IPS-18a (cell line): Measurements from ENCODE around the gene TTC19.
"Not testable (repeated sequence)": the region's sequence is repeated elsewhere in the genome, so short reads cannot be mapped to it uniquely, and the experiment has no call there.

Experiments
- H3K27ac ChIP-seq: one replicate; pipeline ENCODE4 v1.5.1; 2013; ENCODE audit warnings: low read length
- H3K27me3 ChIP-seq: one replicate; pipeline ENCODE4 v1.6.1; 2013; ENCODE audit warnings: mild to moderate bottlenecking, low read length; ENCODE audit not compliant: control insufficient read depth, insufficient read depth
- H3K36me3 ChIP-seq: one replicate; pipeline ENCODE4 v1.6.1; 2013; ENCODE audit warnings: low read depth, low read length; ENCODE audit not compliant: control insufficient read depth
- H3K4me1 ChIP-seq: one replicate; pipeline ENCODE4 v1.6.1; 2013; ENCODE audit warnings: low read depth, low read length; ENCODE audit not compliant: control insufficient read depth
- H3K4me3 ChIP-seq: one replicate; pipeline ENCODE4 v1.5.1; 2013; ENCODE audit warnings: low read length
- H3K9ac ChIP-seq: one replicate; pipeline ENCODE4 v1.6.1; 2013; ENCODE audit warnings: mild to moderate bottlenecking, low read length, moderate library complexity
- H3K9me3 ChIP-seq: one replicate; pipeline ENCODE4 v1.6.1; 2013; ENCODE audit warnings: low read depth, low read length; ENCODE audit not compliant: control insufficient read depth

TTC19 gene

GRCh38 chr17:15977894-15978293 is 21.7 kb upstream of the TTC19 start:
- H3K4me3 ChIP-seq: no peak overlapping the region
- H3K4me1 ChIP-seq: peaks cover 4% of the 10 kb centered on the region
- H3K9ac ChIP-seq: no peak overlapping the region
- H3K36me3 ChIP-seq: peaks cover 34% of the 10 kb centered on the region
- no peaks in the 10 kb centered on the region for H3K27me3 ChIP-seq
- no peak overlapping the region for H3K27ac ChIP-seq
- H3K9me3 ChIP-seq: no peaks in the 10 kb centered on the region

DNA sequence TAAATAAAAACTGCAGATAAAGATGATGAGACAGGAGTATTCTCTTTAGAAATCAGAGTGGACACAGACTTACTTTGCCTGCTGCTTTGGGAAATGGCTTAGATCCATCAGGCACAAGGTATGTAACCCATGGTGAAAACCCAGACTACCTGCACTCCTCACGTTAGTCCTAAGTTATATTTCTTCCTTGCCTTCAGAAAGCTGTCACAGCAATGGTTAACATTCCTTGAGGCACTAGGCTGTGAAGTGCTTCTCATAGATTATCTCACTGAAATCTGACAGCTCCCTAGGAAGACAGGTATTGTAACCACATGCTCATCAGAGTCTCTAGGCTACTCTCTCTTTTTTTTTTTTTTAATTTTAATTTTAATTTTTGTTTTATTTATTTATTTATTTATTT is 21.0 kb upstream of the TTC19 start:
- Histone ChIP-seq H3K36me3 (peaks cover 38% of the 10 kb centered on the region), H3K27me3 (no peaks in the 10 kb centered on the region)

DNA sequence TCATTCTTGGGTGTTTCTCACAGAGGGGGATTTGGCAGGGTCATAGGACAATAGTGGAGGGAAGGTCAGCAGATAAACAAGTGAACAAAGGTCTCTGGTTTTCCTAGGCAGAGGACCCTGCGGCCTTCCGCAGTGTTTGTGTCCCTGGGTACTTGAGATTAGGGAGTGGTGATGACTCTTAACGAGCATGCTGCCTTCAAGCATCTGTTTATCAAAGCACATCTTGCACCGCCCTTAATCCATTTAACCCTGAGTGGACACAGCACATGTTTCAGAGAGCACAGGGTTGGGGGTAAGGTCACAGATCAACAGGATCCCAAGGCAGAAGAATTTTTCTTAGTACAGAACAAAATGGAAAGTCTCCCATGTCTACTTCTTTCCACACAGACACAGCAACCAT is 20.6 kb upstream of the TTC19 start:
- not testable (repeated sequence) for H3K27ac ChIP-seq, H3K27me3 ChIP-seq, H3K4me3 ChIP-seq, H3K4me1 ChIP-seq, H3K9ac ChIP-seq, H3K9me3 ChIP-seq
- H3K36me3 ChIP-seq: peaks cover 37% of the 10 kb centered on the region

More for the DNA sequence above, 21.0 kb upstream of the TTC19 start:
- Histone ChIP-seq H3K9ac (no peak overlapping the region), H3K4me1 (peaks cover 4% of the 10 kb centered on the region), H3K27ac (no peak overlapping the region), H3K4me3 (no peak overlapping the region), H3K9me3 (no peaks in the 10 kb centered on the region)

- H3K4me1 ChIP-seq: peaks cover 4% of the 10 kb centered on the region
- H3K36me3 ChIP-seq: peaks cover 41% of the 10 kb centered on the region
- no peaks in the 10 kb centered on the region for H3K9me3 ChIP-seq
- H3K27ac ChIP-seq: no peak overlapping the region
- H3K4me3 ChIP-seq: no peak overlapping the region
- H3K27me3 ChIP-seq: no peaks in the 10 kb centered on the region
- no peak overlapping the region for H3K9ac ChIP-seq
Measured at GRCh38 chr17:15981208-15981607, 18.4 kb upstream of the TTC19 start.

GRCh38 chr17:15981646-15982580 is 17.7 kb upstream of the TTC19 start:
- H3K9ac ChIP-seq: no peak overlapping the region
- no peak overlapping the region for H3K27ac ChIP-seq
- no peaks in the 10 kb centered on the region for H3K27me3 ChIP-seq
- H3K9me3 ChIP-seq: no peaks in the 10 kb centered on the region
- peaks cover 4% of the 10 kb centered on the region for H3K4me1 ChIP-seq
- peaks cover 48% of the 10 kb centered on the region for H3K36me3 ChIP-seq
- no peak overlapping the region for H3K4me3 ChIP-seq

DNA sequence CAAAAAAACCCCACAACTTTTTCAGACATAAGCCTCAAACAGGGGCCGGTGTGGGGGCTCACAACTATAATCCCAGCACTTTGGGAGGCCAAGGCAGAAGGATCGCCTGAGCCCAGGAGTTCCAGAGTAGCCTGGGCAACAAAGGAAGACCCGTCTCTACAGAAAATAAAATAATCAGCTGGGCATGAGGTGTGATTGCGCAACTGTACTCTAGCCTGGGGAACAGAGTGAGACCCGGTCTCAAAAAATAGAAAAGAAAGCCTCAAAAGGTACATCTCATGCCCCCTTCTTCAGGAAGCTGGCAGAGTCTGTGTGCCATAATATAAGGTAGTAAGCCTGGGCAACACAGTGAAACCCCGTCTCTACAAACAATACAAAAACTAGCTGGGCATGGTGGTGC is 3.3 kb upstream of the TTC19 start:
- Histone ChIP-seq H3K27me3 (no peaks in the 10 kb centered on the region), H3K9ac (no peak overlapping the region), H3K4me3 (no peak overlapping the region), H3K27ac (no peak overlapping the region), H3K36me3 (no peaks in the 10 kb centered on the region), H3K4me1 (no peaks in the 10 kb centered on the region), H3K9me3 (no peaks in the 10 kb centered on the region)

DNA sequence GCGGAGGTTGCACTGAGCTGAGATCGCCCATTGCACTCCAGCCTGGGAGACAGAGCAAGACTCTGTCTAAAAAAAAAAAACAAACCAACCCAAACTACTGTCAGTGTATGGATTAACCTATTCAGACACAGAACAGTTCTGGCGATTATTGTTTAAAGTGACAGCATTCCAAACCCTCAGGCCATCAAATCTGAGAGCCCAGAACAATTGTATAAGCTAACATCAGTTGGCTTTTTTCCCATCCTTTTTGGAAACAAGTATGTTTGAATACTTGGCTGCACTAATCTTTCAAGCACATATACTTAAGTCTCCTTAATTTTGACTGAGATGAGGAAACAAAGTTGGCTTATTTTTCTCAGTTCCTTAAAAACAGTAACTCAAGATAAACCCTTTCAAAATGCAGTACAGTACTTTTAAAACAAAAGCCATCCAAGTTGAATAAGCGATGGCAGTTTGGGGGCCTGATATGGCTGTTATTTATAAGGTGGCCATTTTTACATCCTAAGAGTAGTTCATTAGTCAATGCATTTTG is 1.5 kb upstream of the TTC19 start:
- Histone ChIP-seq H3K4me3 (peak overlapping the region; percentile 89), H3K9ac (no peak overlapping the region), H3K27ac (no peak overlapping the region), H3K9me3 (no peaks in the 10 kb centered on the region), H3K27me3 (no peaks in the 10 kb centered on the region), H3K36me3 (peaks cover 16% of the 10 kb centered on the region), H3K4me1 (no peaks in the 10 kb centered on the region)

GRCh38 chr17:15999974-16000827 is 577 bp downstream of the TTC19 start:
- peaks cover 35% of the 10 kb centered on the region for H3K36me3 ChIP-seq

GRCh38 chr17:16001226-16001897 is 1.7 kb downstream of the TTC19 start:
- Histone ChIP-seq H3K36me3 (peaks cover 46% of the 10 kb centered on the region), H3K27ac (no peak overlapping the region), H3K9me3 (no peaks in the 10 kb centered on the region), H3K27me3 (no peaks in the 10 kb centered on the region), H3K4me3 (peak overlapping the region; percentile 89), H3K4me1 (no peaks in the 10 kb centered on the region), H3K9ac (no peak overlapping the region)

More at GRCh38 chr17:15999974-16000827, 577 bp downstream of the TTC19 start:
- no peaks in the 10 kb centered on the region for H3K9me3 ChIP-seq
- no peaks in the 10 kb centered on the region for H3K27me3 ChIP-seq
- H3K4me1 ChIP-seq: no peaks in the 10 kb centered on the region
- peak overlapping the region; percentile 92 for H3K9ac ChIP-seq
- H3K27ac ChIP-seq: peak overlapping the region; percentile 88
- H3K4me3 ChIP-seq: peak overlapping the region; percentile 89

GRCh38 chr17:16002708-16003260 is 3.2 kb downstream of the TTC19 start:
- H3K27ac ChIP-seq: no peak overlapping the region
- H3K4me1 ChIP-seq: no peaks in the 10 kb centered on the region
- H3K9me3 ChIP-seq: no peaks in the 10 kb centered on the region
- H3K36me3 ChIP-seq: peaks cover 60% of the 10 kb centered on the region
- H3K4me3 ChIP-seq: no peak overlapping the region
- H3K27me3 ChIP-seq: no peaks in the 10 kb centered on the region
- H3K9ac ChIP-seq: no peak overlapping the region

GRCh38 chr17:16003841-16004240 is 4.2 kb downstream of the TTC19 start:
- Histone ChIP-seq H3K27me3 (no peaks in the 10 kb centered on the region), H3K9me3 (no peaks in the 10 kb centered on the region), H3K27ac (no peak overlapping the region), H3K36me3 (peaks cover 70% of the 10 kb centered on the region), H3K9ac (no peak overlapping the region), H3K4me1 (no peaks in the 10 kb centered on the region), H3K4me3 (no peak overlapping the region)
